OCI-LY1 (cell line): Measurements from ENCODE around the gene YWHAQ.

Experiments
- H2AFZ ChIP-seq: fragments of 200-600 bp; sonication (generic), shearing (Covaris generic); 2 replicates; pipeline ENCODE4 v1.6.0; 2014; ENCODE audit warnings: antibody characterized with exemption, mild to moderate bottlenecking, low read length
- H3F3A ChIP-seq: fragments of 200-600 bp; sonication (generic), shearing (Covaris generic); 2 replicates; pipeline ENCODE4 v1.6.0; 2014; ENCODE audit warnings: mild to moderate bottlenecking, antibody characterized with exemption, low read length, moderate library complexity; ENCODE audit not compliant: insufficient read depth
- H3K27ac ChIP-seq: fragments of 200-600 bp; sonication (generic); 2 replicates; pipeline ENCODE4 v1.5.1; 2014; ENCODE audit warnings: low read length, mixed run types, mild to moderate bottlenecking, low read depth; ENCODE audit not compliant: poor library complexity, severe bottlenecking
- H3K27me3 ChIP-seq: fragments of 200-600 bp; sonication (generic); 2 replicates; pipeline ENCODE4 v1.6.0; 2014; ENCODE audit warnings: antibody characterized with exemption, mild to moderate bottlenecking, low read length, moderate library complexity; ENCODE audit not compliant: insufficient read depth
- H3K36me3 ChIP-seq: fragments of 200-600 bp; sonication (generic); 2 replicates; pipeline ENCODE4 v1.6.1; 2014; ENCODE audit warnings: mild to moderate bottlenecking, antibody characterized with exemption, low read length, moderate library complexity, mixed read lengths; ENCODE audit not compliant: insufficient read depth
- H3K4me1 ChIP-seq: fragments of 200-600 bp; sonication (generic); 2 replicates; pipeline ENCODE4 v1.5.1; 2014; ENCODE audit warnings: mild to moderate bottlenecking, low read length, moderate library complexity; ENCODE audit not compliant: insufficient read depth, severe bottlenecking
- H3K4me2 ChIP-seq: fragments of 200-600 bp; sonication (generic), shearing (Covaris generic); 2 replicates; pipeline ENCODE4 v1.6.1; 2014; ENCODE audit warnings: low read length
- H3K4me3 ChIP-seq: fragments of 200-600 bp; sonication (generic); 2 replicates; pipeline ENCODE4 v1.5.1; 2014; ENCODE audit warnings: low read length, low read depth, mild to moderate bottlenecking, mixed read lengths; ENCODE audit not compliant: poor library complexity, severe bottlenecking
- H3K79me2 ChIP-seq: fragments of 200-600 bp; shearing (Covaris generic); 2 replicates; pipeline ENCODE4 v1.6.1; 2016; ENCODE audit warnings: mixed run types, low read length, mixed read lengths; ENCODE audit not compliant: insufficient read depth
- H3K9ac ChIP-seq: fragments of 200-600 bp; sonication (generic), shearing (Covaris generic); 2 replicates; pipeline ENCODE4 v1.6.1; 2014; ENCODE audit warnings: mild to moderate bottlenecking, low read length, mixed read lengths
- H3K9me2 ChIP-seq: fragments of 200-600 bp; sonication (generic), shearing (Covaris generic); 2 replicates; pipeline ENCODE4 v1.6.1; 2014; ENCODE audit warnings: low read depth, mild to moderate bottlenecking, low read length, mixed read lengths
- H3K9me3 ChIP-seq: fragments of 200-600 bp; shearing (Covaris generic); 2 replicates; pipeline ENCODE4 v1.6.1; 2014; ENCODE audit warnings: low read length, mixed read lengths
- H4K20me1 ChIP-seq: fragments of 200-600 bp; sonication (generic), shearing (Covaris generic); 2 replicates; pipeline ENCODE4 v1.6.0; 2016; ENCODE audit warnings: mild to moderate bottlenecking, low read length; ENCODE audit not compliant: insufficient read depth
- CTCF ChIP-seq: fragments of 200-600 bp; sonication (generic), shearing (Covaris generic); IDR thresholded peaks from 2 replicates; pipeline ENCODE4 v1.5.1; 2017; ENCODE audit warnings: mild to moderate bottlenecking, antibody characterized with exemption, low read length, moderate library complexity, mixed read lengths
- EZH2 ChIP-seq: fragments of 200-600 bp; sonication (generic), shearing (Covaris generic); IDR thresholded peaks from 2 replicates; pipeline ENCODE4 v1.8.0; 2017; ENCODE audit warnings: borderline replicate concordance, mixed run types, mild to moderate bottlenecking, antibody characterized with exemption, low read length, moderate library complexity, mixed read lengths

YWHAQ gene

GRCh38 chr2:9673914-9674481, 43.2 kb upstream of the YWHAQ start:
- H3K27me3 ChIP-seq: peaks cover 4% of the 10 kb centered on the region; the same call in 1 of the 2 replicates
- H4K20me1 ChIP-seq: no peaks in the 10 kb centered on the region
- TF ChIP-seq CTCF: no peak
- TF ChIP-seq EZH2: no peak
- no peaks in the 10 kb centered on the region for H3K36me3 ChIP-seq
- H3K9me3 ChIP-seq: no peaks in the 10 kb centered on the region
- H3K27ac ChIP-seq: no peak overlapping the region
- H3K9ac ChIP-seq: no peak overlapping the region
- no peaks in the 10 kb centered on the region for H3K79me2 ChIP-seq
- H3K4me1 ChIP-seq: no peaks in the 10 kb centered on the region
- no peak overlapping the region for H2AFZ ChIP-seq
- H3K4me3 ChIP-seq: no peak overlapping the region
- H3K9me2 ChIP-seq: no peaks in the 10 kb centered on the region
- no peak overlapping the region for H3K4me2 ChIP-seq
- no peaks in the 10 kb centered on the region for H3F3A ChIP-seq

- Histone ChIP-seq H3K9me2 (no peaks in the 10 kb centered on the region), H3K4me1 (no peaks in the 10 kb centered on the region), H3F3A (no peaks in the 10 kb centered on the region), H3K9ac (no peak overlapping the region), H3K36me3 (no peaks in the 10 kb centered on the region), H3K4me3 (no peak overlapping the region), H3K4me2 (no peak overlapping the region), H3K9me3 (no peaks in the 10 kb centered on the region), H3K79me2 (no peaks in the 10 kb centered on the region), H2AFZ (no peak overlapping the region), H4K20me1 (no peaks in the 10 kb centered on the region), H3K27me3 (peaks cover under 1% of the 10 kb centered on the region; the same call in 1 of the 2 replicates), H3K27ac (no peak overlapping the region)
- no peak for TF ChIP-seq EZH2
- no peak for TF ChIP-seq CTCF
Measured at GRCh38 chr2:9668687-9669345, 38.0 kb upstream of the YWHAQ start.

GRCh38 chr2:9667826-9668225, 37.0 kb upstream of the YWHAQ start:
- Histone ChIP-seq H3K9me2 (no peaks in the 10 kb centered on the region), H3K36me3 (no peaks in the 10 kb centered on the region), H3K79me2 (no peaks in the 10 kb centered on the region), H3K4me1 (no peaks in the 10 kb centered on the region), H3K9ac (no peak overlapping the region), H3K4me2 (no peak overlapping the region), H3K27me3 (no peaks in the 10 kb centered on the region), H3K27ac (no peak overlapping the region), H2AFZ (no peak overlapping the region), H3K4me3 (no peak overlapping the region), H3F3A (no peaks in the 10 kb centered on the region), H3K9me3 (no peaks in the 10 kb centered on the region), H4K20me1 (no peaks in the 10 kb centered on the region)
- no peak for TF ChIP-seq EZH2
- no peak for TF ChIP-seq CTCF
